B cell (primary cell): ENCODE measurements around the gene COL28A1.

Source experiments
- EZH2 ChIP-seq: IDR thresholded peaks from 2 replicates; pipeline ENCODE4 v1.6.1; 2012; ENCODE audit warnings: borderline replicate concordance, low read depth, mild to moderate bottlenecking, moderate library complexity, low read length; ENCODE audit not compliant: insufficient read depth, poor library complexity, severe bottlenecking
- TF ChIP-seq, protein P1 (sequence below): fragments of 200-600 bp; IDR thresholded peaks from one replicate; pipeline ENCODE4 v1.8.0; 2022; ENCODE audit warnings: antibody characterized with exemption, mild to moderate bottlenecking

DNA sequence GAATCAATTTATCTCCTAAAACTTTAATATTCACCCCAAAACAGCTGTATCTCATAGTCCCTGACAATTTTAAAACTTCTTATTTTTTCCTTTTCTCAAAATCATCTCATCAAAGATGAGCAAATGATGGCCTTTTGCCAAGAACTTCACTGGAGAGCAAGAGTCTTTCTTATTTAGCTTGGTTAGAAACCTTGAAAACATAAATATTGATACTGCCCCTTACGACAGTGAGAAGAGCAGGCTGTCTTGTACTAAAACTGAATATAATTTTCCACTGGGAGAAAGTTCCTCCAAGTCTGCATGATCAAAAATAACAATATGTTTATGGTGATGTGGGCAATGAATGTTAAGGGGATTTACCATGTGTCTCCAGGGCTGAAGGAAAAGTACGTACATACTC is 109.0 kb downstream of the COL28A1 start:
- TF ChIP-seq, protein P1, sequence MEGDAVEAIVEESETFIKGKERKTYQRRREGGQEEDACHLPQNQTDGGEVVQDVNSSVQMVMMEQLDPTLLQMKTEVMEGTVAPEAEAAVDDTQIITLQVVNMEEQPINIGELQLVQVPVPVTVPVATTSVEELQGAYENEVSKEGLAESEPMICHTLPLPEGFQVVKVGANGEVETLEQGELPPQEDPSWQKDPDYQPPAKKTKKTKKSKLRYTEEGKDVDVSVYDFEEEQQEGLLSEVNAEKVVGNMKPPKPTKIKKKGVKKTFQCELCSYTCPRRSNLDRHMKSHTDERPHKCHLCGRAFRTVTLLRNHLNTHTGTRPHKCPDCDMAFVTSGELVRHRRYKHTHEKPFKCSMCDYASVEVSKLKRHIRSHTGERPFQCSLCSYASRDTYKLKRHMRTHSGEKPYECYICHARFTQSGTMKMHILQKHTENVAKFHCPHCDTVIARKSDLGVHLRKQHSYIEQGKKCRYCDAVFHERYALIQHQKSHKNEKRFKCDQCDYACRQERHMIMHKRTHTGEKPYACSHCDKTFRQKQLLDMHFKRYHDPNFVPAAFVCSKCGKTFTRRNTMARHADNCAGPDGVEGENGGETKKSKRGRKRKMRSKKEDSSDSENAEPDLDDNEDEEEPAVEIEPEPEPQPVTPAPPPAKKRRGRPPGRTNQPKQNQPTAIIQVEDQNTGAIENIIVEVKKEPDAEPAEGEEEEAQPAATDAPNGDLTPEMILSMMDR: no peak
- TF ChIP-seq EZH2: no peak
